ENCODE results near the gene MNAT1.

GRCh38 chr14:60862283-60862682, 127.7 kb downstream of the MNAT1 start:
- TF ChIP-seq SPI1 (IDR thresholded peaks at IDR 0.05; ENCODE audit: borderline replicate concordance, low read depth, low read length) = no peak
- no peak for TF ChIP-seq FOXM1 (IDR thresholded peaks at IDR 0.05; ENCODE audit: low read depth)
- TF ChIP-seq FOXM1 (CRISPR knock-in tag; IDR thresholded peaks at IDR 0.05; ENCODE audit: low read depth) = no peak
- TF ChIP-seq POLR2AphosphoS2 (IDR thresholded peaks at IDR 0.05; ENCODE audit: low read length) = no peak
- TF ChIP-seq ARNT (IDR thresholded peaks at IDR 0.05) = no peak
- TF ChIP-seq NFRKB (IDR thresholded peaks at IDR 0.05; ENCODE audit: low read depth) = no peak
- TF ChIP-seq CTCF (IDR thresholded peaks at IDR 0.05 in 2 of 3, conservative IDR thresholded peaks at IDR 0.05 in 1 of 3; ENCODE audit: insufficient read depth in 2 of 3, low read depth in 1 of 3, low read length in 3 of 3) = no peak

All from K562 (cell line).